Stimulated activated CD4-positive, alpha-beta T cell treated with anti-CD3 and anti-CD28 coated beads, Interleukin-12 subunit alpha, Interleukin-12 subunit beta, amount 100 ng/mL, for 48 hours (primary cell): Measurements from ENCODE around the gene ARTN.

Experiments used
- DNase-seq, 3 donors: peaks; one replicate each; pipeline ENCODE4 v3.0.0-alpha.2; 2020; ENCODE audit warnings: low read depth in 2 of 3, low spot score in 1 of 3

ARTN gene

GRCh38 chr1:43933386-43934100, at the start of gene ARTN:
TSS of gene ARTN (plus strand) at chr1:43933801. CDS start at chr1:43935657, 1,856 bp downstream.
- no peak for DNase-seq

- no peak for DNase-seq
These were observed 48.3 kb upstream of the ARTN start for GRCh38 chr1:43885279-43885801.

- DNase-seq: no peak
These were observed 45.9 kb upstream of the ARTN start for GRCh38 chr1:43887748-43888147.

GRCh38 chr1:43890815-43891214, 42.8 kb upstream of the ARTN start:
- DNase-seq: no peak

- no peak for DNase-seq
These were observed 40.6 kb upstream of the ARTN start for GRCh38 chr1:43893006-43893405.

- no peak for DNase-seq
These were observed 34.6 kb upstream of the ARTN start for GRCh38 chr1:43898981-43899380.

- DNase-seq: no peak
These were observed 33.2 kb upstream of the ARTN start for GRCh38 chr1:43900386-43900785.

- DNase-seq: no peak
These were observed 32.2 kb upstream of the ARTN start for GRCh38 chr1:43901196-43901961.

GRCh38 chr1:43902058-43902831, 31.4 kb upstream of the ARTN start:
- no peak for DNase-seq

GRCh38 chr1:43904660-43905551, 28.7 kb upstream of the ARTN start:
- DNase-seq: no peak

GRCh38 chr1:43908226-43908625, 25.4 kb upstream of the ARTN start:
- no peak for DNase-seq

- DNase-seq: no peak
These were observed 24.7 kb upstream of the ARTN start for GRCh38 chr1:43908858-43909257.

GRCh38 chr1:43910343-43910742, 23.3 kb upstream of the ARTN start:
- no peak for DNase-seq

GRCh38 chr1:43912607-43913006, 21.0 kb upstream of the ARTN start:
- no peak for DNase-seq

- DNase-seq: no peak
These were observed 20.5 kb upstream of the ARTN start for GRCh38 chr1:43913051-43913501.

- DNase-seq: no peak
These were observed 19.8 kb upstream of the ARTN start for GRCh38 chr1:43913666-43914360.

- no peak for DNase-seq
These were observed 18.8 kb upstream of the ARTN start for GRCh38 chr1:43914576-43915525.

- DNase-seq: no peak
These were observed 13.7 kb upstream of the ARTN start for GRCh38 chr1:43919906-43920305.

GRCh38 chr1:43921022-43921421, 12.6 kb upstream of the ARTN start:
- no peak for DNase-seq
